Spleen (tissue), 11 donors: ENCODE results near the gene SNPH. TPM values are rescaled to one million over a fixed set of nuclear protein-coding genes. Genes with fewer than 3 reads are reported as not detected.

Source experiments
- DNase-seq: peaks from one replicate; pipeline ENCODE4 v3.0.0-alpha.2; 2020
- H3K27ac ChIP-seq, 8 donors: fragments of 200-600 bp; sonication (generic) in 7 of 8; 1 replicate in 4 of 8; 2 replicates in 4 of 8; pipeline versions ENCODE4 v1.5.0 to v1.8.0; 2016 to 2021; ENCODE audit warnings: inconsistent platforms in 4 of 8, mild to moderate bottlenecking in 4 of 8, moderate library complexity in 1 of 8
- H3K27me3 ChIP-seq, 7 donors: fragments of 200-600 bp; sonication (generic) in 6 of 7; replicated peaks in 1 of 7; 1 replicate in 4 of 7; 2 replicates in 3 of 7; pipeline versions ENCODE4 v1.5.0 to v1.8.0; 2016 to 2021; ENCODE audit warnings: inconsistent platforms in 3 of 7, mild to moderate bottlenecking in 1 of 7
- H3K36me3 ChIP-seq, 6 donors: fragments of 200-600 bp; sonication (generic) in 5 of 6; 1 replicate in 4 of 6; 2 replicates in 2 of 6; pipeline versions ENCODE4 v1.5.0 to v1.8.0; 2016 to 2021; ENCODE audit warnings: inconsistent platforms in 2 of 6
- H3K4me1 ChIP-seq, 6 donors: fragments of 200-600 bp; sonication (generic) in 5 of 6; 1 replicate in 3 of 6; 2 replicates in 3 of 6; pipeline versions ENCODE4 v1.5.0 to v1.8.0; 2016 to 2021; ENCODE audit warnings: inconsistent platforms in 3 of 6
- H3K4me3 ChIP-seq, 8 donors: fragments of 200-600 bp; sonication (generic) in 7 of 8; 1 replicate in 4 of 8; 2 replicates in 4 of 8; pipeline versions ENCODE4 v1.5.0 to v1.8.0; 2016 to 2021; ENCODE audit warnings: inconsistent platforms in 4 of 8, mild to moderate bottlenecking in 4 of 8, moderate library complexity in 2 of 8
- H3K9me3 ChIP-seq, 8 donors: fragments of 200-600 bp; sonication (generic) in 7 of 8; 1 replicate in 4 of 8; 2 replicates in 4 of 8; pipeline versions ENCODE4 v1.5.0 to v1.8.0; 2016 to 2021; ENCODE audit warnings: inconsistent platforms in 4 of 8
- CTCF ChIP-seq, 11 experiments: fragments of 200-600 bp in 7 of 11; fragments of 450-650 bp in 4 of 11; sonication (generic) in 4 of 11; IDR thresholded peaks in 8 of 11; conservative IDR thresholded peaks in 3 of 11; 1 replicate in 7 of 11; 2 replicates in 4 of 11; pipeline versions ENCODE4 v1.4.0 to v1.8.0; 2016 to 2021; ENCODE audit warnings: antibody characterized with exemption in 11 of 11, inconsistent platforms in 4 of 11, mild to moderate bottlenecking in 1 of 11
- POLR2A ChIP-seq, 3 donors: fragments of 450-650 bp; IDR thresholded peaks; one replicate each; pipeline ENCODE4 v1.5.1; 2017; ENCODE audit warnings: antibody characterized with exemption in 3 of 3, mild to moderate bottlenecking in 1 of 3
- POLR2AphosphoS5 ChIP-seq, 3 donors: sonication (generic); formaldehyde crosslinking; IDR thresholded peaks; one replicate each; pipeline ENCODE4 v1.5.1; 2017; ENCODE audit warnings: antibody characterized with exemption in 3 of 3
- WGBS, 5 donors: extraction: QIAGEN DNeasy Blood & Tissue Kit in 3 of 5; methylation state at CpG; one replicate each; pipeline versions ENCODE4 v1.1.5 to v1.1.7; 2013 to 2018; 5-methylcytosine and 5-hydroxymethylcytosine counted together
- intact Hi-C: fragments of 100-400 bp; cut with DNase I; formaldehyde crosslinking; loops from one replicate; pipeline ENCODE4 v1.15.0; 2023; ENCODE audit warnings: low total_unique reads
- polyA plus RNA-seq, 3 donors: library from polyadenylated mRNA; stranded (reverse); fragments of 200-250 nt; gene quantifications; one replicate each; pipeline ENCODE4 v1.2.1, GENCODE V29; 2013
- total RNA-seq, 7 donors: library from RNA; depleted of rRNA in 3 of 7; stranded (reverse); fragments of >200 nt in 3 of 7; fragmentation: NEBNext Ultra II Directional in 4 of 7; extraction: Animal tissue kit (Norgen Biotek cat#: 25700) in 4 of 7; gene quantifications; one replicate each; pipeline versions ENCODE4 v1.1.0 to v1.2.1, GENCODE V29; 2016 to 2021
- donor health status: healthy with polysubstance abuse.
- donor health status: DM: no; HTN: no; CAD: no; lungs with moderate emphysema.
- donor health status: DM: no; HTN: no; CAD: no.
- donor health status: Bipolar disorder and iron deficiency.
- donor health status: healthy.
- donor health status: DM: no; HTN: no; CAD: no.
- donor health status: DM: yes; HTN: yes; CAD: no.

Gene SNPH
- total and polyA plus RNA-seq, 10 donors = 0.58 to 3.5 (median 2.0) TPM

- H3K27me3 ChIP-seq = no peaks in the 10 kb centered on the region
- no peak for DNase-seq
- no peaks in the 10 kb centered on the region for H3K9me3 ChIP-seq
- no peak for TF ChIP-seq POLR2AphosphoS5 (IDR thresholded peaks at IDR 0.05)
- no peak for TF ChIP-seq POLR2A (IDR thresholded peaks at IDR 0.05)
- no peak for TF ChIP-seq CTCF (IDR thresholded peaks at IDR 0.05 in 8 of 11, conservative IDR thresholded peaks at IDR 0.05 in 3 of 11)
- no peak overlapping the region for H3K27ac ChIP-seq
- intact Hi-C loops = no loop called here
- H3K36me3 ChIP-seq = no peaks in the 10 kb centered on the region
- H3K4me1 ChIP-seq = no peaks in the 10 kb centered on the region
- WGBS, 5 donors = 63 to 86% (median 79%) methylated on average over 7 of the region's 7 CpGs
- no peak overlapping the region for H3K4me3 ChIP-seq
Observed at GRCh38 chr20:1281279-1282057, 15.4 kb downstream of the SNPH start.

GRCh38 chr20:1282966-1283365, 16.9 kb downstream of the SNPH start:
- WGBS, 5 donors = 80 to 90% (median 84%) methylated on average over 3 of the region's 3 CpGs
- no peaks in the 10 kb centered on the region for H3K27me3 ChIP-seq
- intact Hi-C loops = no loop called here
- H3K4me1 ChIP-seq = no peaks in the 10 kb centered on the region
- no peaks in the 10 kb centered on the region for H3K36me3 ChIP-seq
- no peaks in the 10 kb centered on the region for H3K9me3 ChIP-seq
- TF ChIP-seq POLR2AphosphoS5 (IDR thresholded peaks at IDR 0.05) (no peak), POLR2A (IDR thresholded peaks at IDR 0.05) (no peak), CTCF (IDR thresholded peaks at IDR 0.05 in 8 of 11, conservative IDR thresholded peaks at IDR 0.05 in 3 of 11) (no peak)
- no peak overlapping the region for H3K4me3 ChIP-seq
- no peak overlapping the region for H3K27ac ChIP-seq
- DNase-seq = no peak

- no peaks in the 10 kb centered on the region for H3K9me3 ChIP-seq
- H3K36me3 ChIP-seq = no peaks in the 10 kb centered on the region
- H3K4me1 ChIP-seq = no peaks in the 10 kb centered on the region
- DNase-seq = no peak
- H3K27me3 ChIP-seq = no peaks in the 10 kb centered on the region
- intact Hi-C loops = no loop called here
- H3K4me3 ChIP-seq = no peak overlapping the region
- WGBS, 5 donors = 88 to 92% (median 90%) methylated on average over 9 of the region's 9 CpGs
- TF ChIP-seq POLR2AphosphoS5 (IDR thresholded peaks at IDR 0.05) (no peak), POLR2A (IDR thresholded peaks at IDR 0.05) (no peak), CTCF (IDR thresholded peaks at IDR 0.05 in 8 of 11, conservative IDR thresholded peaks at IDR 0.05 in 3 of 11) (no peak)
- no peak overlapping the region for H3K27ac ChIP-seq
Observed at GRCh38 chr20:1283522-1284510, 17.7 kb downstream of the SNPH start.
